A549 (cell line): ENCODE results near the gene DES.

ENCODE experiments used
- CBX2 ChIP-seq: fragments of 200-600 bp; sonication (generic); IDR thresholded peaks from 2 replicates; pipeline ENCODE4 v1.6.1; 2016; ENCODE audit warnings: low read depth, mild to moderate bottlenecking, borderline replicate concordance
- CEBPB ChIP-seq, 2 experiments: fragments of >200 bp in 1 of 2; sonication (Bioruptor Twin) in 1 of 2; formaldehyde crosslinking in 1 of 2; IDR thresholded peaks; 2 replicates each; pipeline ENCODE4 v1.6.1; 2012 to 2016
- CHD2 ChIP-seq: fragments of 150-350 bp; IDR thresholded peaks from 2 replicates; pipeline ENCODE4 v1.6.1; 2014; ENCODE audit warnings: low read length; ENCODE audit not compliant: partially characterized antibody
- EP300 ChIP-seq, 2 experiments: fragments of >200 bp; sonication (Bioruptor Twin); formaldehyde crosslinking; IDR thresholded peaks; 2 replicates in 1 of 2; 3 replicates in 1 of 2; pipeline ENCODE4 v1.6.1; 2016 to 2017
- ESRRA ChIP-seq: fragments of 150-350 bp; IDR thresholded peaks from 2 replicates; pipeline ENCODE4 v1.6.1; 2014; ENCODE audit warnings: mild to moderate bottlenecking, low read length, borderline replicate concordance
- MAZ ChIP-seq: fragments of 150-350 bp; IDR thresholded peaks from 2 replicates; pipeline ENCODE4 v1.6.1; 2014; ENCODE audit warnings: antibody characterized with exemption, low read depth, low read length, borderline replicate concordance
- POLR2A ChIP-seq: IDR thresholded peaks from 2 replicates; pipeline ENCODE4 v1.6.1; 2012; ENCODE audit warnings: mild to moderate bottlenecking, low read length
- RAD21 ChIP-seq, 2 experiments: fragments of >200 bp in 1 of 2; sonication (Bioruptor Twin) in 1 of 2; formaldehyde crosslinking in 1 of 2; IDR thresholded peaks in 1 of 2; conservative IDR thresholded peaks in 1 of 2; 2 replicates in 1 of 2; 3 replicates in 1 of 2; pipeline ENCODE4 v1.6.1; 2012 to 2018; ENCODE audit warnings: inconsistent platforms in 1 of 2
- TF ChIP-seq, protein P1 (sequence below): fragments of >200 bp; sonication (Bioruptor Twin); formaldehyde crosslinking; IDR thresholded peaks from 3 replicates; pipeline ENCODE4 v1.5.1; 2016
- TF ChIP-seq, protein P2 (sequence below): fragments of 200-600 bp; sonication (generic); IDR thresholded peaks from 2 replicates; pipeline ENCODE4 v1.6.1; 2016; ENCODE audit warnings: antibody characterized with exemption, mild to moderate bottlenecking, moderate library complexity
- TF ChIP-seq, protein P3 (sequence below): fragments of 450-650 bp; IDR thresholded peaks from 2 replicates; pipeline ENCODE4 v1.6.1; 2014; ENCODE audit warnings: antibody characterized with exemption

DNA sequence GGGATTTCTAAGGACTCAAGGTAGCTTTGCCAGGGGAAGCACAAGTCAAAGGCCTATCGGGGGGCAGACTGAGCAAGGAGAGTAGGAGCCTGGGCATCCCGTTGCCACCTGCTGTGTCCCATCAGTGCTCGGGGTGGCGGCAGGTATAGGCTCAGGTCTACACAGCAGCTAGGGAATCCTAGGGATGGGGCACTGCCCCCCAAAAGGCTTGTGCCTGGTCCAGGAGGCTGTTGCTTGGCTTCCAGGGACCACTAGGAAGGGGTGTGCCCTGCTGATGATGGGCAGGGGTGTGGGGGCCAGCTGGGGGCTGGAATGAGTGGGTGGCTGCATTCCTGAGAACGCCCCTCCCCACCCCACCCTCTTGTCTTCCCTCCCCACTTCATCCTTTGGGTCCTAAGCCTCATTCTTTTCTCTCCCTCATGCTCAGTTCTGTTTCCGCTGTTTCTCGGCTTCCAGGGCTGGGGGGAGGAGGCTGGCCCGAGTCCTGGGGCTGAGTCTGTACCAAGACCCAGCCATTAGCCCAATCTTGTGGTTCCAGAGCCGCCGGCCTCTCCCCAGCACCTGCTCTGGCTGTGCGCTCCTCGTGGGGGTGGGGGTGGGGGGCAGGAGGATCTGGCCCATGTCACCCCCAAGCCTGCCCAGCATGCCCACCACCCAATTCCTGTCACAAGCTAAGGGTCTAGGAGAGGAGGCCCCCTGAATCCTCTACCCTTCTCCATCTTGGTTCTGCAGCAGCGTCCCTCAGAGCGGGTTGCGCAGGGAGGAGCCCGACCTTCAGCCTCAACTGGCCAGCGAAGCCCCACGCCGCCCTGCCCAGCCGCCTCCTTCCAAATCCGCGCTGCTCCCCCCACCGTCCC is 29.3 kb downstream of the DES start:
- TF ChIP-seq CEBPB (IDR thresholded peaks at IDR 0.05): no peak
- TF ChIP-seq POLR2A: no peak
- TF ChIP-seq, protein P1, sequence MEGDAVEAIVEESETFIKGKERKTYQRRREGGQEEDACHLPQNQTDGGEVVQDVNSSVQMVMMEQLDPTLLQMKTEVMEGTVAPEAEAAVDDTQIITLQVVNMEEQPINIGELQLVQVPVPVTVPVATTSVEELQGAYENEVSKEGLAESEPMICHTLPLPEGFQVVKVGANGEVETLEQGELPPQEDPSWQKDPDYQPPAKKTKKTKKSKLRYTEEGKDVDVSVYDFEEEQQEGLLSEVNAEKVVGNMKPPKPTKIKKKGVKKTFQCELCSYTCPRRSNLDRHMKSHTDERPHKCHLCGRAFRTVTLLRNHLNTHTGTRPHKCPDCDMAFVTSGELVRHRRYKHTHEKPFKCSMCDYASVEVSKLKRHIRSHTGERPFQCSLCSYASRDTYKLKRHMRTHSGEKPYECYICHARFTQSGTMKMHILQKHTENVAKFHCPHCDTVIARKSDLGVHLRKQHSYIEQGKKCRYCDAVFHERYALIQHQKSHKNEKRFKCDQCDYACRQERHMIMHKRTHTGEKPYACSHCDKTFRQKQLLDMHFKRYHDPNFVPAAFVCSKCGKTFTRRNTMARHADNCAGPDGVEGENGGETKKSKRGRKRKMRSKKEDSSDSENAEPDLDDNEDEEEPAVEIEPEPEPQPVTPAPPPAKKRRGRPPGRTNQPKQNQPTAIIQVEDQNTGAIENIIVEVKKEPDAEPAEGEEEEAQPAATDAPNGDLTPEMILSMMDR: no peak
- TF ChIP-seq ESRRA: no peak
- TF ChIP-seq, protein P2, sequence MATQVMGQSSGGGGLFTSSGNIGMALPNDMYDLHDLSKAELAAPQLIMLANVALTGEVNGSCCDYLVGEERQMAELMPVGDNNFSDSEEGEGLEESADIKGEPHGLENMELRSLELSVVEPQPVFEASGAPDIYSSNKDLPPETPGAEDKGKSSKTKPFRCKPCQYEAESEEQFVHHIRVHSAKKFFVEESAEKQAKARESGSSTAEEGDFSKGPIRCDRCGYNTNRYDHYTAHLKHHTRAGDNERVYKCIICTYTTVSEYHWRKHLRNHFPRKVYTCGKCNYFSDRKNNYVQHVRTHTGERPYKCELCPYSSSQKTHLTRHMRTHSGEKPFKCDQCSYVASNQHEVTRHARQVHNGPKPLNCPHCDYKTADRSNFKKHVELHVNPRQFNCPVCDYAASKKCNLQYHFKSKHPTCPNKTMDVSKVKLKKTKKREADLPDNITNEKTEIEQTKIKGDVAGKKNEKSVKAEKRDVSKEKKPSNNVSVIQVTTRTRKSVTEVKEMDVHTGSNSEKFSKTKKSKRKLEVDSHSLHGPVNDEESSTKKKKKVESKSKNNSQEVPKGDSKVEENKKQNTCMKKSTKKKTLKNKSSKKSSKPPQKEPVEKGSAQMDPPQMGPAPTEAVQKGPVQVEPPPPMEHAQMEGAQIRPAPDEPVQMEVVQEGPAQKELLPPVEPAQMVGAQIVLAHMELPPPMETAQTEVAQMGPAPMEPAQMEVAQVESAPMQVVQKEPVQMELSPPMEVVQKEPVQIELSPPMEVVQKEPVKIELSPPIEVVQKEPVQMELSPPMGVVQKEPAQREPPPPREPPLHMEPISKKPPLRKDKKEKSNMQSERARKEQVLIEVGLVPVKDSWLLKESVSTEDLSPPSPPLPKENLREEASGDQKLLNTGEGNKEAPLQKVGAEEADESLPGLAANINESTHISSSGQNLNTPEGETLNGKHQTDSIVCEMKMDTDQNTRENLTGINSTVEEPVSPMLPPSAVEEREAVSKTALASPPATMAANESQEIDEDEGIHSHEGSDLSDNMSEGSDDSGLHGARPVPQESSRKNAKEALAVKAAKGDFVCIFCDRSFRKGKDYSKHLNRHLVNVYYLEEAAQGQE: no peak
- no peak for TF ChIP-seq CHD2
- TF ChIP-seq EP300 (IDR thresholded peaks at IDR 0.05): no peak
- TF ChIP-seq, protein P3, sequence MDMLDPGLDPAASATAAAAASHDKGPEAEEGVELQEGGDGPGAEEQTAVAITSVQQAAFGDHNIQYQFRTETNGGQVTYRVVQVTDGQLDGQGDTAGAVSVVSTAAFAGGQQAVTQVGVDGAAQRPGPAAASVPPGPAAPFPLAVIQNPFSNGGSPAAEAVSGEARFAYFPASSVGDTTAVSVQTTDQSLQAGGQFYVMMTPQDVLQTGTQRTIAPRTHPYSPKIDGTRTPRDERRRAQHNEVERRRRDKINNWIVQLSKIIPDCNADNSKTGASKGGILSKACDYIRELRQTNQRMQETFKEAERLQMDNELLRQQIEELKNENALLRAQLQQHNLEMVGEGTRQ: no peak
- no peak for TF ChIP-seq MAZ
- no peak for TF ChIP-seq RAD21 (conservative IDR thresholded peaks at IDR 0.05 in 1 of 2, IDR thresholded peaks at IDR 0.05 in 1 of 2)
- TF ChIP-seq CBX2: no peak
